ENCODE measurements around the gene PLG.
"Not testable (repeated sequence)": the region's sequence is repeated elsewhere in the genome, so short reads cannot be mapped to it uniquely, and the experiment has no call there.

The PLG gene

DNA sequence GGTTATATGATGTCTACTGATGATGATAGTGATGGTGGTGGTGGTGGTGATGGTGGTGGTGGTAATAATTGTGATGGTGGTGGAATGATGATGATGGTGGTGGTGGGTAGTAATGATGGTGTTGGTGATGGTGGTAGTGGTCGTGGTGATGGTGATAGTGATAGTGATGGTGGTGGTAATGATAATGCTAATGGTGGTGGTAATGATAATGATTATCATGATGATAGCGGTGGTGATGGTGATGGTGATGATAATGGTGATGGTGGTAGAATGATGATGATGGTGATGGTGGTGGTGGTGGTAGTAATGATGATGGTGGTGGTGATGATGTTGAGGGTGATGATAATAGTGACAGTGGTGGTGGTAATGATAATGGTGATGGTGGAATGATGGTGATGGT, 33.5 kb upstream of the PLG start:
- H3K4me3 ChIP-seq (replicated peaks in 1 of 2; ENCODE audit: low read depth in 2 of 2, low read length in 2 of 2), result no peak overlapping the region
- no peak for DNase-seq (ENCODE audit: low read depth in 2 of 2)
- TF ChIP-seq, protein P1, sequence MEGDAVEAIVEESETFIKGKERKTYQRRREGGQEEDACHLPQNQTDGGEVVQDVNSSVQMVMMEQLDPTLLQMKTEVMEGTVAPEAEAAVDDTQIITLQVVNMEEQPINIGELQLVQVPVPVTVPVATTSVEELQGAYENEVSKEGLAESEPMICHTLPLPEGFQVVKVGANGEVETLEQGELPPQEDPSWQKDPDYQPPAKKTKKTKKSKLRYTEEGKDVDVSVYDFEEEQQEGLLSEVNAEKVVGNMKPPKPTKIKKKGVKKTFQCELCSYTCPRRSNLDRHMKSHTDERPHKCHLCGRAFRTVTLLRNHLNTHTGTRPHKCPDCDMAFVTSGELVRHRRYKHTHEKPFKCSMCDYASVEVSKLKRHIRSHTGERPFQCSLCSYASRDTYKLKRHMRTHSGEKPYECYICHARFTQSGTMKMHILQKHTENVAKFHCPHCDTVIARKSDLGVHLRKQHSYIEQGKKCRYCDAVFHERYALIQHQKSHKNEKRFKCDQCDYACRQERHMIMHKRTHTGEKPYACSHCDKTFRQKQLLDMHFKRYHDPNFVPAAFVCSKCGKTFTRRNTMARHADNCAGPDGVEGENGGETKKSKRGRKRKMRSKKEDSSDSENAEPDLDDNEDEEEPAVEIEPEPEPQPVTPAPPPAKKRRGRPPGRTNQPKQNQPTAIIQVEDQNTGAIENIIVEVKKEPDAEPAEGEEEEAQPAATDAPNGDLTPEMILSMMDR (IDR thresholded peaks at IDR 0.05; ENCODE audit: low read depth, low read length), result no peak

- not testable (repeated sequence) for H3K4me3 ChIP-seq (replicated peaks in 1 of 2; ENCODE audit: low read depth in 2 of 2, low read length in 2 of 2); DNase-seq (ENCODE audit: low read depth in 2 of 2)
Observed at GRCh38 chr6:160676418-160676817, 25.6 kb upstream of the PLG start.

GRCh38 chr6:160678230-160678629, 23.8 kb upstream of the PLG start:
- no peak overlapping the region for H3K4me3 ChIP-seq (replicated peaks in 1 of 2; ENCODE audit: low read depth in 2 of 2, low read length in 2 of 2)
- TF ChIP-seq, protein P1 (IDR thresholded peaks at IDR 0.05; ENCODE audit: low read depth, low read length), result no peak
- DNase-seq (ENCODE audit: low read depth in 2 of 2), result no peak

GRCh38 chr6:160678744-160679401, 23.2 kb upstream of the PLG start:
- no peak overlapping the region for H3K4me3 ChIP-seq (replicated peaks in 1 of 2; ENCODE audit: low read depth in 2 of 2, low read length in 2 of 2)

DNA sequence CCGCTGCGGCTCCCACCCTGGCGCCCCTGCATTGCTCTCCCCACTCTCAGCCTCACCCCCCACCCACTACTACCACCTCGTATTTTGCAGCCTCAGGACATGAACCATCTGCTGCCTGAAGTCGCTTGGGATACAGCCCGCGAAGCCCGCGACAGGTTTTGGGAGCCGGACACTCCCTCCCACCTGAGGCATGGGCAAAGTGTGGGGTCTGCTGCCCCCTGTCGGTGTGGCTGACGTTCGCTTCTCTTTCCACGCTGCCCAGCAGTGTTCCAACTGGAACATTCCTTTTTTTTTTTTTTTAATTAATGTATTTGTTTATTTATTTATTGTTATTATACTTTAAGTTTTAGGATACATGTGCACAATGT, 22.7 kb upstream of the PLG start:
- H3K4me3 ChIP-seq (replicated peaks in 1 of 2; ENCODE audit: low read depth in 2 of 2, low read length in 2 of 2), result no peak overlapping the region
- DNase-seq (ENCODE audit: low read depth in 2 of 2), result no peak
- TF ChIP-seq, protein P1 (IDR thresholded peaks at IDR 0.05; ENCODE audit: low read depth, low read length), result no peak

More at GRCh38 chr6:160678744-160679401, 23.2 kb upstream of the PLG start:
- DNase-seq (ENCODE audit: low read depth in 2 of 2), result no peak
- TF ChIP-seq, protein P1 (IDR thresholded peaks at IDR 0.05; ENCODE audit: low read depth, low read length), result no peak

GRCh38 chr6:160685101-160685761, 16.8 kb upstream of the PLG start:
- not testable (repeated sequence) for H3K4me3 ChIP-seq (replicated peaks in 1 of 2; ENCODE audit: low read depth in 2 of 2, low read length in 2 of 2); DNase-seq (ENCODE audit: low read depth in 2 of 2)

DNA sequence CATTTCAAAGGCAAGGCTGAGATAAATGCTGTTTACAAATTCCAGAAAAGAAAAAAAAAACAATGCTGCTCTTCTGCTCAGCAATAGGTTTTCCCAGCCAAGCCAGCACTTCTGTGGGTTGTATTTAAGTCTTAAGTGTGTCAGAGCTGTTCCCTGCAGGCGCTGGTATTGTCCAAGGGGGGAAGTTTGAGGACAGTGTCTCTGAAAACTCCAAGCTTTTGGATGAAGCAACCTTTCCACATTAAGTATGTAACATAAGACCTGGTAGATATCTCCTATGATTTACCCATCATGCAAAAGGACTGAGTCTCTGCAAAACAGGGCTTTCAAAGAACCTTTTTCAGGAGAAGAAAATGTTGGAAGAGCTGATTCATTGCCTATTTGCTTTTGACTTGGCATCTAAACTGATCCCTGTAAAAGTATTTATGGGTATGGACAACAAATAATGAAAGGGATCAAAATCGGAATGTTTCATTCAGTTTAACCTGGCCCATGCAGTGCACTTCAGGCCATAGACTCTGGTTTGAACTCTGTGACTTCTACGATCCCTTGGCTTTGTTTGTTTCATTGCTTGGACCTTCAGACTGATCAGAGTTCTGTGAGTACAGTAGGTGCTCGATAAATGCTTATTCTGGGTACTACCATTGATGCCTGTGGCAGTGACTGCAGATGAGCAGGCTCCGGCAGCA, 16.1 kb upstream of the PLG start:
- H3K4me3 ChIP-seq (replicated peaks in 1 of 2; ENCODE audit: low read depth in 2 of 2, low read length in 2 of 2), result no peak overlapping the region
- TF ChIP-seq, protein P1 (IDR thresholded peaks at IDR 0.05; ENCODE audit: low read depth, low read length), result no peak
- DNase-seq (ENCODE audit: low read depth in 2 of 2), result no peak

Data from cardiac fibroblast (primary cell).